SK-N-SH treated with all-trans-retinoic acid at 6 μM for 48 hours (cell line): ENCODE measurements around the gene TFG.

Experiments used
- BACH2 ChIP-seq: fragments of 250-450 bp; sonication (Bioruptor Pico); IDR thresholded peaks from 2 replicates; pipeline ENCODE4 v1.9.0; 2021; ENCODE audit warnings: mild to moderate bottlenecking, borderline replicate concordance
- CSDC2 ChIP-seq: fragments of 250-450 bp; sonication (Bioruptor Pico); IDR thresholded peaks from 2 replicates; pipeline ENCODE4 v1.5.0; 2020; ENCODE audit warnings: mild to moderate bottlenecking, moderate library complexity
- ISL1 ChIP-seq: fragments of 250-450 bp; sonication (Bioruptor Pico); IDR thresholded peaks from 2 replicates; pipeline ENCODE4 v2.1.2; 2022; ENCODE audit warnings: mild to moderate bottlenecking, moderate library complexity
- OSR1 ChIP-seq: fragments of 250-450 bp; sonication (Bioruptor Pico); IDR thresholded peaks from 2 replicates; pipeline ENCODE4 v1.8.0; 2022; ENCODE audit warnings: moderate library complexity, mild to moderate bottlenecking, inconsistent platforms
- PPARA ChIP-seq: fragments of 250-450 bp; sonication (Bioruptor Pico); IDR thresholded peaks from 2 replicates; pipeline ENCODE4 v1.5.0; 2020; ENCODE audit warnings: mild to moderate bottlenecking, borderline replicate concordance
- RARB ChIP-seq: fragments of 250-450 bp; sonication (Bioruptor Pico); IDR thresholded peaks from 2 replicates; pipeline ENCODE4 v1.8.0; 2021; ENCODE audit warnings: mild to moderate bottlenecking, moderate library complexity
- SNAI2 ChIP-seq: fragments of 250-450 bp; sonication (Bioruptor Pico); IDR thresholded peaks from 2 replicates; pipeline ENCODE4 v1.5.0; 2020; ENCODE audit warnings: mild to moderate bottlenecking, moderate library complexity
- TOX ChIP-seq: fragments of 250-450 bp; sonication (Bioruptor Pico); IDR thresholded peaks from 2 replicates; pipeline ENCODE4 v1.8.0; 2021; ENCODE audit warnings: mild to moderate bottlenecking, moderate library complexity, borderline replicate concordance
- ZFP3 ChIP-seq: fragments of 250-450 bp; sonication (Bioruptor Pico); IDR thresholded peaks from 2 replicates; pipeline ENCODE4 v1.5.0; 2020; ENCODE audit warnings: mild to moderate bottlenecking, moderate library complexity
- ZFP30 ChIP-seq: fragments of 450-650 bp; formaldehyde crosslinking; IDR thresholded peaks from 2 replicates; pipeline ENCODE4 v1.5.0; 2022; ENCODE audit warnings: mild to moderate bottlenecking, moderate library complexity
- TF ChIP-seq, protein P1 (sequence below): fragments of 250-450 bp; sonication (Bioruptor Pico); IDR thresholded peaks from 2 replicates; pipeline ENCODE4 v1.8.0; 2020; ENCODE audit warnings: mild to moderate bottlenecking, moderate library complexity, borderline replicate concordance
- TF ChIP-seq, protein P2 (sequence below): fragments of 250-450 bp; sonication (Bioruptor Pico); IDR thresholded peaks from 2 replicates; pipeline ENCODE4 v1.5.1; 2020; ENCODE audit warnings: low read depth, mild to moderate bottlenecking, moderate library complexity
- TF ChIP-seq, protein P3 (sequence below): fragments of 250-450 bp; sonication (Bioruptor Pico); IDR thresholded peaks from 2 replicates; pipeline ENCODE4 v1.5.1; 2021; ENCODE audit warnings: mild to moderate bottlenecking, moderate library complexity

DNA sequence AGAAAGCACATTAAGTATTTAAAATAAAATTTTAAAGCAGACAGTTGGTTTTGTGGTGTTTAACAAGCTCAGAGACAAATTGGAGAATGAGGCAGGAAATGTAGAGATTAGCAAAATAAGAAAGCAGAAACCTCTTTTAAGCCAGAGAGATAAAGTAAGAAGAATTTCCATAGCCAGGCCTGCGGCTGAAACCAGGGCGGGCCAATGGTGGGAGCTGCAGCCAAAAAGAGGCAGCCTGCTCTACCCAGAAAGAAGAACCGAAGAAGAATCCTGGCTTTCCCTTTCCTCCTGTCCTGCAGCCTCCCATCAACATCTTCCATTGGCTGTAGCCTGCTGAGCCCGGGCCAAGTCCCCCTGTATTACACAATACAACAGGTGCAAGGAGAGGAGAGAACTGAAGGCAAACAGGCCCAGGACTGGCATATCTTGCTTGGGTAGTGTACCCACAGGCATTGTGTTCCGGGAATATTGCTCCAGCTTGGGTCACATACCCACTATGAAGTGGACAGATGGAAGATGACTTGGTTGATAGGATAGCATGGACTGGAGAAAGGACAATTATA is 11.5 kb upstream of the TFG start:
- TF ChIP-seq ISL1 (no peak), ZFP30 (no peak), CSDC2 (CRISPR knock-in tag) (no peak), RARB (CRISPR knock-in tag) (no peak), PPARA (CRISPR knock-in tag) (no peak), ZFP3 (CRISPR knock-in tag) (no peak), OSR1 (CRISPR knock-in tag) (no peak), TOX (CRISPR knock-in tag) (no peak), SNAI2 (CRISPR knock-in tag) (no peak), BACH2 (CRISPR knock-in tag) (no peak)
- TF ChIP-seq, protein P1, sequence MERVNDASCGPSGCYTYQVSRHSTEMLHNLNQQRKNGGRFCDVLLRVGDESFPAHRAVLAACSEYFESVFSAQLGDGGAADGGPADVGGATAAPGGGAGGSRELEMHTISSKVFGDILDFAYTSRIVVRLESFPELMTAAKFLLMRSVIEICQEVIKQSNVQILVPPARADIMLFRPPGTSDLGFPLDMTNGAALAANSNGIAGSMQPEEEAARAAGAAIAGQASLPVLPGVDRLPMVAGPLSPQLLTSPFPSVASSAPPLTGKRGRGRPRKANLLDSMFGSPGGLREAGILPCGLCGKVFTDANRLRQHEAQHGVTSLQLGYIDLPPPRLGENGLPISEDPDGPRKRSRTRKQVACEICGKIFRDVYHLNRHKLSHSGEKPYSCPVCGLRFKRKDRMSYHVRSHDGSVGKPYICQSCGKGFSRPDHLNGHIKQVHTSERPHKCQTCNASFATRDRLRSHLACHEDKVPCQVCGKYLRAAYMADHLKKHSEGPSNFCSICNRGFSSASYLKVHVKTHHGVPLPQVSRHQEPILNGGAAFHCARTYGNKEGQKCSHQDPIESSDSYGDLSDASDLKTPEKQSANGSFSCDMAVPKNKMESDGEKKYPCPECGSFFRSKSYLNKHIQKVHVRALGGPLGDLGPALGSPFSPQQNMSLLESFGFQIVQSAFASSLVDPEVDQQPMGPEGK (CRISPR knock-in tag) = no peak
- TF ChIP-seq, protein P2, sequence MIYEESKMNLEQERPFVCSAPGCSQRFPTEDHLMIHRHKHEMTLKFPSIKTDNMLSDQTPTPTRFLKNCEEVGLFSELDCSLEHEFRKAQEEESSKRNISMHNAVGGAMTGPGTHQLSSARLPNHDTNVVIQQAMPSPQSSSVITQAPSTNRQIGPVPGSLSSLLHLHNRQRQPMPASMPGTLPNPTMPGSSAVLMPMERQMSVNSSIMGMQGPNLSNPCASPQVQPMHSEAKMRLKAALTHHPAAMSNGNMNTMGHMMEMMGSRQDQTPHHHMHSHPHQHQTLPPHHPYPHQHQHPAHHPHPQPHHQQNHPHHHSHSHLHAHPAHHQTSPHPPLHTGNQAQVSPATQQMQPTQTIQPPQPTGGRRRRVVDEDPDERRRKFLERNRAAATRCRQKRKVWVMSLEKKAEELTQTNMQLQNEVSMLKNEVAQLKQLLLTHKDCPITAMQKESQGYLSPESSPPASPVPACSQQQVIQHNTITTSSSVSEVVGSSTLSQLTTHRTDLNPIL (CRISPR knock-in tag) = no peak
- TF ChIP-seq, protein P3, sequence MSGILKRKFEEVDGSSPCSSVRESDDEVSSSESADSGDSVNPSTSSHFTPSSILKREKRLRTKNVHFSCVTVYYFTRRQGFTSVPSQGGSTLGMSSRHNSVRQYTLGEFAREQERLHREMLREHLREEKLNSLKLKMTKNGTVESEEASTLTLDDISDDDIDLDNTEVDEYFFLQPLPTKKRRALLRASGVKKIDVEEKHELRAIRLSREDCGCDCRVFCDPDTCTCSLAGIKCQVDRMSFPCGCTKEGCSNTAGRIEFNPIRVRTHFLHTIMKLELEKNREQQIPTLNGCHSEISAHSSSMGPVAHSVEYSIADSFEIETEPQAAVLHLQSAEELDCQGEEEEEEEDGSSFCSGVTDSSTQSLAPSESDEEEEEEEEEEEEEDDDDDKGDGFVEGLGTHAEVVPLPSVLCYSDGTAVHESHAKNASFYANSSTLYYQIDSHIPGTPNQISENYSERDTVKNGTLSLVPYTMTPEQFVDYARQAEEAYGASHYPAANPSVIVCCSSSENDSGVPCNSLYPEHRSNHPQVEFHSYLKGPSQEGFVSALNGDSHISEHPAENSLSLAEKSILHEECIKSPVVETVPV (CRISPR knock-in tag) = no peak
